Activated CD8-positive, alpha-beta T cell treated with anti-CD3 and anti-CD28 coated beads for 36 hours (primary cell): Measurements from ENCODE around the gene FAM186B. TPM values are rescaled to one million over a fixed set of nuclear protein-coding genes. Genes with fewer than 3 reads are reported as not detected.

Experiments used
- ATAC-seq: fragments of 200-7000 bp; cut with Tn5 transposase; one replicate; pipeline ENCODE4 v1.10.0; 2021; ENCODE audit warnings: mild to moderate bottlenecking, moderate library complexity
- CTCF ChIA-PET: fragments of 350-600 bp; sonication (Branson Sonifier 250); formaldehyde crosslinking; loops from one replicate; lab custom pipeline; 2021; ENCODE audit warnings: antibody characterized with exemption; lab: Charles Lee
- POLR2A ChIA-PET: fragments of 350-600 bp; sonication (Branson Sonifier 250); formaldehyde crosslinking; loops from one replicate; lab custom pipeline; 2021; ENCODE audit warnings: antibody characterized with exemption; lab: Charles Lee
- DNase-seq: peaks from one replicate; pipeline ENCODE4 v3.0.0-alpha.2; 2020
- H3K27ac Mint-ChIP-seq: one replicate; pipeline ENCODE4 v1.8.0; 2021; ENCODE audit warnings: mild to moderate bottlenecking, mixed read lengths
- H3K27me3 Mint-ChIP-seq: one replicate; pipeline ENCODE4 v1.8.0; 2021; ENCODE audit warnings: mixed read lengths
- H3K36me3 Mint-ChIP-seq: one replicate; pipeline ENCODE4 v1.8.0; 2021; ENCODE audit warnings: low read depth, mixed read lengths
- H3K4me1 Mint-ChIP-seq: one replicate; pipeline ENCODE4 v1.8.0; 2021; ENCODE audit warnings: low read depth, mixed read lengths
- H3K4me3 Mint-ChIP-seq: one replicate; pipeline ENCODE4 v1.8.0; 2021; ENCODE audit warnings: mild to moderate bottlenecking, moderate library complexity, mixed read lengths
- H3K9me3 Mint-ChIP-seq: one replicate; pipeline ENCODE4 v1.8.0; 2021; ENCODE audit warnings: mixed read lengths
- intact Hi-C: fragments of 100-400 bp; cut with micrococcal nuclease; formaldehyde crosslinking; loops from one replicate; pipeline ENCODE4 v1.10.0; 2022
- total RNA-seq, 2 experiments: library from RNA; stranded (reverse); gene quantifications; one replicate each; pipeline ENCODE4 v1.2.3, GENCODE V29; 2021
- TF ChIP-seq, protein P1 (sequence below): fragments of 200-600 bp; IDR thresholded peaks from one replicate; pipeline ENCODE4 v1.8.0; 2022; ENCODE audit warnings: antibody characterized with exemption, mild to moderate bottlenecking

The FAM186B gene
- total RNA-seq, 2 experiments from 2014 or later: not detected

DNA sequence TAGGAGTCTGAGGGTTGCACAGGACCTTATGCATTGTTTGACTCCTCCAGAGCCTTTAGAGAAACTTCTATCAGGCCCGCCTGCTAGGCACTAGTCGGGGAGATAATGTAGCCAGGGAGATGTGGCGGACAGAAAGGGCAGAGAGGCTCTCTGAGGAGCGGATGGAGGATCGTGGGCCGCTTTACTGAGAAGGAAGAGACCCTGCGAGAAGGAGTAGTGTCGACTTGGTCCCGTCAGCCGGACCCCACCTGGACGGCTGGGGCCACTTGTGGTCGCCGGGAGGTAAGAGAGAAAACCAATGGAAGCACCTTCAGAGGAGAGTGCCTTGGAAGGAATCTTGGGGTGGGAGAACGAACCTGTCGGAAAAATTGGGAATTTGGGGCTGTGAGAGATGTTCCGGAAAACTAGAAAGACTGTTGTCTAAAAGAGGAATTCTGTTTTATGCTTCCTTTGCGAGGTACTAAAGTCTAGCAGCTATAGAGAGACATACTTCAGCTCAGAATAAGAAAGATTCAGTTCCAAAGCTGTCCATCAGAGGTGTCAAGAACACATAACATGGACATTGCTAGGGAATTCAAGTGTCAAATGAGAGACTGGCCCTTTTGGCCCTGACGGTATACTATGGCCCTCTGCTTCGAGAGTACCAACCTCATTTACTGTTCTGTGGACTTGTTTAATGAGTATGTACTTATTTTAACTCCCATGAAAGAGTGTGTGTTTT lies 36.8 kb downstream of the FAM186B start:
- peak overlapping the region; percentile 96 for H3K27ac Mint-ChIP-seq
- H3K9me3 Mint-ChIP-seq: no peaks in the 10 kb centered on the region
- no peak for DNase-seq
- intact Hi-C loops: no loop called here
- peak; percentile 31 for ATAC-seq
- H3K4me1 Mint-ChIP-seq: peaks cover 50% of the 10 kb centered on the region
- H3K4me3 Mint-ChIP-seq: peak overlapping the region; percentile 100
- no peaks in the 10 kb centered on the region for H3K27me3 Mint-ChIP-seq
- CTCF ChIA-PET: interaction anchor here (0.9 to 1.0 kb wide), 2 partner anchors 54 to 211 kb away, joined by 3 read pairs; no protein-coding TSS in a partner anchor
- H3K36me3 Mint-ChIP-seq: peaks cover 17% of the 10 kb centered on the region
- TF ChIP-seq, protein P1, sequence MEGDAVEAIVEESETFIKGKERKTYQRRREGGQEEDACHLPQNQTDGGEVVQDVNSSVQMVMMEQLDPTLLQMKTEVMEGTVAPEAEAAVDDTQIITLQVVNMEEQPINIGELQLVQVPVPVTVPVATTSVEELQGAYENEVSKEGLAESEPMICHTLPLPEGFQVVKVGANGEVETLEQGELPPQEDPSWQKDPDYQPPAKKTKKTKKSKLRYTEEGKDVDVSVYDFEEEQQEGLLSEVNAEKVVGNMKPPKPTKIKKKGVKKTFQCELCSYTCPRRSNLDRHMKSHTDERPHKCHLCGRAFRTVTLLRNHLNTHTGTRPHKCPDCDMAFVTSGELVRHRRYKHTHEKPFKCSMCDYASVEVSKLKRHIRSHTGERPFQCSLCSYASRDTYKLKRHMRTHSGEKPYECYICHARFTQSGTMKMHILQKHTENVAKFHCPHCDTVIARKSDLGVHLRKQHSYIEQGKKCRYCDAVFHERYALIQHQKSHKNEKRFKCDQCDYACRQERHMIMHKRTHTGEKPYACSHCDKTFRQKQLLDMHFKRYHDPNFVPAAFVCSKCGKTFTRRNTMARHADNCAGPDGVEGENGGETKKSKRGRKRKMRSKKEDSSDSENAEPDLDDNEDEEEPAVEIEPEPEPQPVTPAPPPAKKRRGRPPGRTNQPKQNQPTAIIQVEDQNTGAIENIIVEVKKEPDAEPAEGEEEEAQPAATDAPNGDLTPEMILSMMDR: no peak
- POLR2A ChIA-PET: interaction anchor here (1.0 kb wide), 1 partner anchor 8 kb away, joined by 3 read pairs; no protein-coding TSS in a partner anchor

DNA sequence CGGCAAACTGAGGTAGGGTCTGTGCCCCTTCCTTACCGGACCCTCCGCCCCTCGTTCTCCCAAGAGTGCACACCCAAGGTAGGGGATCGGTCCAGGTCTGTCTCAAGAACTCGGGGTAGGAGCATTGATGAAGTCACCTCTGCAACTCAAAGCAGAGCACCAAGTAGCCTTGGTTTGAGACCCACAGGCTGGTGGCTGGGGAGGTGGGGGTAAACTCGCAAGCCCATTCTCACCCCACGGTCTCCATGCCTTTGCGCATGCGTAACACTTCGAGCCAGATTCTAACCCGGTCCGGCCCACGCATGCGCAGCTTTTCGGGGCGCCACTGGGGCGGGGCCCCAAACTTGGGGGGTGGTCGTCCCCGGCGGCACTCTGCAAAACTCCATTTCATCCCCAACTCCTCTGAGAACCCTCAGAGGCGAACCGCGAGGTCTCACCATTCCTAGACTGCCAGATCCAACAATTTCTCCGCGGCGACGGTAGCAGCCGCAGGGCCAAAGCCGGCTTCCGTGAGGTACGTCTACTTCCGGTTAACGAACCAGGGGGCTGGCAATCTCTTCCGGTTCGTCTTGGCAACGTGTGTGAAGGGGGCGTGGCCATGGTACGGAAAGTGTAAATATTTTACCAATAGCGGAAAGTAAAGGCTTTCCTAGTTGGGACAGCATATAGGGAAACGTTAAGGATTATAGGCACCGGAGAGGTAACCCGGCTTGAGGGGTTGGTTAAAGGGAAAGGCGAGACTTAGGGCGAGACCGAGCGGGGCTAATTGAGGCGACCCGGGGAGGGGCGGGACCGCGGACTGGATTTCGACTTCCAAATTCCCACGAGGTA lies 37.6 kb downstream of the FAM186B start, which contains the start of gene MCRS1:
TSS of gene MCRS1 (minus strand) at position 532 of the 831 bp plus-strand sequence. CDS start 1,411 bp downstream, outside the sequence.
- Mint-ChIP-seq H3K4me3 (peak within 1 kb of the TSS; percentile 100), H3K36me3 (peaks cover 21% of the 10 kb centered on the region), H3K27me3 (no peaks in the 10 kb centered on the region), H3K9me3 (no peaks in the 10 kb centered on the region), H3K27ac (peak within 1 kb of the TSS; percentile 96), H3K4me1 (peaks cover 50% of the 10 kb centered on the region)
- ChIA-PET POLR2A (interaction anchor here (0.6 to 1.9 kb wide), 12 partner anchors 9 to 226 kb away, joined by 3 to 10 read pairs (median 4); partner anchors contain the start of genes PRPF40B and SPATS2), CTCF (interaction anchor here (1.0 to 2.4 kb wide), 9 partner anchors 12 to 222 kb away, joined by 3 to 11 read pairs (median 3); partner anchors contain the start of genes PRPF40B and SPATS2)
- ATAC-seq (peak; percentile 92), DNase-seq (peak; percentile 93)
- intact Hi-C loops: no loop called here
- TF ChIP-seq, protein P1: no peak

DNA sequence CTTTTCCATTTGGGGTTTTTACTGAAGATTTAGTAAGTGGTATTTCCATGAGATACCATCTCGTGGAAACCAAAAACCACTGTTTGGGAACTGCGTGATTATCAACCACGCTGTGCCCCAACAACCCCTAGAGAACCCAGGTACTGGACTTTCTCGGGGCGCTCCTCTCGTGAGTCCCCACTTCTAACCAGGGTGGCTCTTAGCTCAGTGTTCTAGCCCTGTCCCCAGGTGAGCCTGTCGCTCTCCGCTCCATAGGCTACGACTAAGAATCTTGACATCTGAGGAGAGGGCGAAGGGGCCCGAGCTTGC lies 38.2 kb downstream of the FAM186B start:
- H3K27me3 Mint-ChIP-seq: no peaks in the 10 kb centered on the region
- peak; percentile 12 for ATAC-seq
- TF ChIP-seq, protein P1: no peak
- peaks cover 26% of the 10 kb centered on the region for H3K36me3 Mint-ChIP-seq
- POLR2A ChIA-PET: interaction anchor here (0.6 to 1.9 kb wide), 11 partner anchors 11 to 225 kb away, joined by 3 to 10 read pairs (median 4); partner anchors contain the start of genes PRPF40B and SPATS2
- peak overlapping the region; percentile 96 for H3K27ac Mint-ChIP-seq
- CTCF ChIA-PET: interaction anchor here (1.0 to 2.4 kb wide), 8 partner anchors 13 to 221 kb away, joined by 3 to 11 read pairs (median 3); partner anchors contain the start of genes PRPF40B and SPATS2
- peak overlapping the region; percentile 100 for H3K4me3 Mint-ChIP-seq
- intact Hi-C loops: no loop called here
- no peaks in the 10 kb centered on the region for H3K9me3 Mint-ChIP-seq
- DNase-seq: no peak
- peaks cover 51% of the 10 kb centered on the region for H3K4me1 Mint-ChIP-seq

DNA sequence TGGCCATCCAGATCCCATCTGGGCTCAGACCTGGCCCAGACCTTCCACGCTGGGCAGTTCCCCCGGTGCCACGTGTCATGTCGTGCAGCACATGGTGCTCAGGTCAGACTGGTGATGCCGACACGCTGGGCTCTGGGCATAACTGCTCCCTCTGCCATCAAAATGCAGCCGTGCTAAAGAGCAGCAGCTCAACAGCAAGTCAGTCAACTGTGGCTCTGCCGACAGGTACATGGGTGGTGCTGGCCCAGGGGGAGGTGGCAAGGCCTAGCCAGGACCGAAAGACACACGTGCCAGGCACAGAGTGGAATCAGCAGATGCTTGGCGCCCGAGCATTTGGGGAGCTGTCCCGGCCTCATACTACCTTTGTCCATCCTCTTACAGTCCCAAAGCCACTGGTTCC lies 39.1 kb downstream of the FAM186B start:
- intact Hi-C loops: no loop called here
- Mint-ChIP-seq H3K36me3 (peaks cover 28% of the 10 kb centered on the region), H3K27me3 (no peaks in the 10 kb centered on the region), H3K27ac (no peak overlapping the region), H3K4me1 (peaks cover 54% of the 10 kb centered on the region), H3K4me3 (peak overlapping the region; percentile 100), H3K9me3 (no peaks in the 10 kb centered on the region)
- CTCF ChIA-PET: interaction anchor here (1.0 to 2.4 kb wide), 5 partner anchors 13 to 220 kb away, joined by 3 to 11 read pairs (median 3); partner anchors contain the start of gene PRPF40B
- ATAC-seq (no peak), DNase-seq (no peak)
- TF ChIP-seq, protein P1: no peak
- POLR2A ChIA-PET: interaction anchor here (0.6 to 1.9 kb wide), 7 partner anchors 10 to 200 kb away, joined by 3 to 10 read pairs (median 4); partner anchors contain the start of genes PRPF40B and SPATS2
